B cell (primary cell): ENCODE measurements around the gene CACNB2. TPM values are rescaled to one million over a fixed set of nuclear protein-coding genes. Genes with fewer than 3 reads are reported as not detected.

ENCODE experiments used
- ATAC-seq: fragments of 200-7000 bp; cut with Tn5 transposase; one replicate; pipeline ENCODE4 v1.10.0; 2021; ENCODE audit warnings: low read depth, mild to moderate bottlenecking, moderate number of reproducible peaks, moderate library complexity
- CTCF ChIA-PET: fragments of 350-600 bp; sonication (Branson Sonifier 250); formaldehyde crosslinking; loops from one replicate; lab custom pipeline; 2021; ENCODE audit warnings: antibody characterized with exemption, inconsistent platforms; lab: Charles Lee
- POLR2A ChIA-PET: fragments of 350-600 bp; sonication (Branson Sonifier 250); formaldehyde crosslinking; loops from one replicate; lab custom pipeline; 2021; ENCODE audit warnings: antibody characterized with exemption; lab: Charles Lee
- DNase-seq: peaks from one replicate; pipeline ENCODE4 v3.0.0; 2013
- H2AFZ ChIP-seq: 2 replicates; pipeline ENCODE4 v1.6.1; 2012; ENCODE audit warnings: mild to moderate bottlenecking, low read depth, low read length; ENCODE audit not compliant: insufficient read depth, poor library complexity, severe bottlenecking
- H3K27ac ChIP-seq, 2 donors: 1 replicate in 1 of 2; 2 replicates in 1 of 2; pipeline ENCODE4 v1.5.1; 2012 to 2013; ENCODE audit warnings: low read length in 2 of 2, mild to moderate bottlenecking in 2 of 2, moderate library complexity in 1 of 2
- H3K27me3 ChIP-seq, 4 experiments: fragments of 200-600 bp in 1 of 4; sonication (generic) in 1 of 4; replicated peaks in 1 of 4; 1 replicate in 2 of 4; 2 replicates in 2 of 4; pipeline versions ENCODE4 v1.6.1 to v1.7.0; 2013 to 2016; ENCODE audit warnings: low read length in 3 of 4, mild to moderate bottlenecking in 2 of 4, mixed read lengths in 1 of 4, moderate library complexity in 1 of 4; ENCODE audit not compliant: insufficient read depth in 4 of 4, control insufficient read depth in 3 of 4; ENCODE audit errors: control extremely low read depth in 1 of 4
- H3K36me3 ChIP-seq, 2 experiments: replicated peaks in 1 of 2; 1 replicate in 1 of 2; 2 replicates in 1 of 2; pipeline versions ENCODE4 v1.6.1 to v1.7.1; 2013; ENCODE audit warnings: low read length in 1 of 2; ENCODE audit not compliant: insufficient read depth in 2 of 2, control insufficient read depth in 1 of 2; ENCODE audit errors: control extremely low read depth in 1 of 2, extremely low read depth in 1 of 2
- H3K4me1 ChIP-seq, 2 donors: fragments of 200-600 bp in 1 of 2; sonication (generic) in 1 of 2; 1 replicate in 1 of 2; 2 replicates in 1 of 2; pipeline versions ENCODE4 v1.5.1 to v1.6.1; 2013 to 2017; ENCODE audit warnings: low read length in 2 of 2; ENCODE audit not compliant: control insufficient read depth in 2 of 2, insufficient read depth in 2 of 2
- H3K4me2 ChIP-seq: replicated peaks from 2 replicates; pipeline ENCODE3; 2012; ENCODE audit warnings: mild to moderate bottlenecking, low read depth, low read length; ENCODE audit not compliant: poor library complexity, severe bottlenecking
- H3K4me3 ChIP-seq, 5 experiments: fragments of 200-600 bp in 1 of 5; sonication (generic) in 1 of 5; 1 replicate in 3 of 5; 2 replicates in 2 of 5; pipeline versions ENCODE4 v1.5.1 to v1.7.0; 2011 to 2016; ENCODE audit warnings: low read length in 4 of 5, mild to moderate bottlenecking in 4 of 5, low read depth in 2 of 5, control low read depth in 1 of 5, moderate library complexity in 1 of 5; ENCODE audit not compliant: insufficient read depth in 1 of 5; ENCODE audit errors: control extremely low read depth in 1 of 5, extremely low read depth in 1 of 5
- H3K79me2 ChIP-seq: fragments of 200-600 bp; sonication (generic); one replicate; pipeline ENCODE4 v1.6.0; 2016; ENCODE audit warnings: low read length; ENCODE audit not compliant: control insufficient read depth, insufficient read depth
- H3K9ac ChIP-seq: fragments of 200-600 bp; sonication (generic); 2 replicates; pipeline ENCODE4 v1.6.1; 2017; ENCODE audit warnings: mild to moderate bottlenecking, low read length, moderate library complexity
- H3K9me3 ChIP-seq, 3 donors: one replicate each; pipeline versions ENCODE4 v1.6.1 to v1.7.1; 2013; ENCODE audit warnings: low read length in 2 of 3; ENCODE audit not compliant: control insufficient read depth in 2 of 3, insufficient read depth in 1 of 3; ENCODE audit errors: control extremely low read depth in 1 of 3
- H4K20me1 ChIP-seq: 2 replicates; pipeline ENCODE4 v1.6.0; 2012; ENCODE audit warnings: mild to moderate bottlenecking, low read length; ENCODE audit not compliant: insufficient read depth, control insufficient read depth, poor library complexity, severe bottlenecking
- H3K27ac Mint-ChIP-seq: one replicate; pipeline ENCODE4 v1.8.0; 2021; ENCODE audit warnings: mixed read lengths
- H3K27me3 Mint-ChIP-seq: one replicate; pipeline ENCODE4 v1.8.0; 2021; ENCODE audit warnings: mixed read lengths
- H3K4me1 Mint-ChIP-seq: one replicate; pipeline ENCODE4 v1.8.0; 2021; ENCODE audit warnings: mixed read lengths
- H3K4me3 Mint-ChIP-seq: one replicate; pipeline ENCODE4 v1.8.0; 2021; ENCODE audit warnings: mixed read lengths
- H3K9me3 Mint-ChIP-seq: one replicate; pipeline ENCODE4 v1.8.0; 2022; ENCODE audit warnings: mixed read lengths; ENCODE audit not compliant: insufficient read depth
- CTCF ChIP-seq: fragments of 200-600 bp; IDR thresholded peaks from one replicate; pipeline ENCODE4 v1.8.0; 2022; ENCODE audit warnings: antibody characterized with exemption, mild to moderate bottlenecking
- EZH2 ChIP-seq: IDR thresholded peaks from 2 replicates; pipeline ENCODE4 v1.6.1; 2012; ENCODE audit warnings: borderline replicate concordance, low read depth, mild to moderate bottlenecking, moderate library complexity, low read length; ENCODE audit not compliant: insufficient read depth, poor library complexity, severe bottlenecking
- WGBS: methylation state at CpG from one replicate; pipeline ENCODE4 v1.1.5; 2013; ENCODE audit warnings: missing lambda C conversion rate; ENCODE audit not compliant: insufficient coverage; 5-methylcytosine and 5-hydroxymethylcytosine counted together
- intact Hi-C: fragments of 100-400 bp; cut with micrococcal nuclease; formaldehyde crosslinking; loops from one replicate; pipeline ENCODE4 v1.10.0; 2022
- polyA plus RNA-seq: library from polyadenylated mRNA; depleted of rRNA; stranded (reverse); fragments of >200 nt; gene quantifications from 2 replicates; pipeline ENCODE4 v1.2.3, GENCODE V29; 2012
- total RNA-seq, 2 donors: library from RNA; stranded (reverse); fragments of 120-200 nt in 1 of 2; gene quantifications; 1 replicate in 1 of 2; 2 replicates in 1 of 2; pipeline versions ENCODE4 v1.2.3 to v1.2.4, GENCODE V29; 2013 to 2022

The CACNB2 gene
- total and polyA plus RNA-seq, 2 donors (not counting 1 experiment from before 2014, with no cell fraction given) = not detected

GRCh38 chr10:18214691-18215563 is 74.7 kb downstream of the CACNB2 start:
- DNase-seq = no peak
- ATAC-seq = no peak
- intact Hi-C loops = no loop called here

More at GRCh38 chr10:18214691-18215563, 74.7 kb downstream of the CACNB2 start:
- Histone ChIP-seq H3K4me2 (no peak overlapping the region), H3K9ac (no peak overlapping the region), H3K27me3 (no peaks in the 10 kb centered on the region), H3K79me2 (no peaks in the 10 kb centered on the region), H2AFZ (no peak overlapping the region), H4K20me1 (no peaks in the 10 kb centered on the region), H3K27ac (no peak overlapping the region), H3K4me1 (no peaks in the 10 kb centered on the region), H3K36me3 (no peaks in the 10 kb centered on the region), H3K4me3 (no peak overlapping the region), H3K9me3 (no peaks in the 10 kb centered on the region)
- ChIA-PET POLR2A (no interaction called here), CTCF (interaction anchor here (0.5 kb wide), 1 partner anchor 19 kb away, joined by 3 read pairs; no protein-coding TSS in a partner anchor)
- WGBS = 61% methylated on average over 8 of the region's 10 CpGs
- Mint-ChIP-seq H3K4me1 (no peaks in the 10 kb centered on the region), H3K4me3 (no peak overlapping the region), H3K9me3 (no peaks in the 10 kb centered on the region), H3K27ac (no peak overlapping the region), H3K27me3 (peaks cover 5% of the 10 kb centered on the region)
- TF ChIP-seq CTCF (peak; percentile 42), EZH2 (no peak)
